Activated CD4-positive, alpha-beta T cell treated with anti-CD3 and anti-CD28 coated beads for 1 hour (primary cell): Measurements from ENCODE around the gene CARD11.

Experiments
- DNase-seq: peaks from one replicate; pipeline ENCODE4 v3.0.0-alpha.2; 2020

The CARD11 gene

DNA sequence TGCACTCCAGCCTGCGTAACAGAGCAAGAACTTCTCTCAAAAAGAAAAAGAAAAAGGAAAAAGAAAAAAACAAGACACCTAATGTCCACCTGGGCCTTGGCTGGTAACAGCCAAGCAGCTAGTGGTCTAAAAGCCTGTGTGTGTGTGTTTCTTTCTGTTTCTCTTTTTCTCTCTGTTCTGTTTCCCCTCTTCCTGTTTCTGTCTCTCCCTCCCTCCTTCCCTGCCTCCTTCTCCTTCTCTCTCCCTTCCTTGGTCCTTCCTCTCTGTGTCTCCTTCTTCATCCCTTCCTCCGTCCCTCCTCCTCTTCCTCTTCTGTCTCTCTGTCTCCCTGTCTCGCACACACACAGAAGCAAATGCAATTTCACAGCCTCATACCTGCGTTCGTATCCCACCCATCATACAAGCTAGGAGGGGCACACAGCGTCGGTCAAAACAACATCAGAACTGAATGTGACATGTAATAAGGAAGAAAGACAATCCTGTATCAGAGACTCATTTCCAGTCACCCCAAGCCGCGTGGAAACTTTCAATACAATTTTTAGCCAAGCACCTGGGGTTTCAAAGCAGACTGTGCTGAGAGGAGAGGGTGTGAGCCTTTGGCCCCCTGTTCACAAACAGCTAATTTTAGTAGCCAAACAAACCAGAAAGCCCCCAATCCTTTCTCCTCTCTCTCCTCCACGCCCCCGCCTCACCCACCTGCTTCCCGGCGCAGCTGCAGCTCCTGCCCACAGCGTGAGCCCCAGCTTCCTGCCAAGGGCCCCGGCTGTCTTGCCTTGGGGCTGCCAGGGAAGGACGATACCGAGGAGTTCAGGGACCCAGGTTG is 149.3 kb downstream of the CARD11 start:
- no peak for DNase-seq

DNA sequence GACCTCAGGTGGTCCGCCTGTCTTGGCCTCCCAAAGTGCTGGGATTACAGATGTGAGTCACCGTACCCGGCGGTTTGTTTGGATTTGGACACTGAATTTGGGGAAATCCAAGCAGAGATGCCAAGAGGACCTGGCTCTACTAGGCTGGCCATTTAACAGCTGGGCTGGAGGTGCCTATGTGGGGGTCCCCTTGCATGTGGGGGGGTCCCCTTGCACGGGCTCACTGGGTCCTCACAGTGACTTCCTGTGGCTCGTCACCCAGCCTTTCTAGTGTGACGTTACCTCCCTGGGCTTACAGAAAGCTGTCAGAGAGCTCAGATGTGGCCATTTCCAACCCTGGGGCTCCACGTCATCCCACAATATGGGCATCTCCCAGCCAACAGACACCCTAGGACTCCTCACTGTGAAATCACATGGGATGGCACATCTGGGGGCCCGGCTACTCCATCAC is 150.2 kb downstream of the CARD11 start:
- no peak for DNase-seq

DNA sequence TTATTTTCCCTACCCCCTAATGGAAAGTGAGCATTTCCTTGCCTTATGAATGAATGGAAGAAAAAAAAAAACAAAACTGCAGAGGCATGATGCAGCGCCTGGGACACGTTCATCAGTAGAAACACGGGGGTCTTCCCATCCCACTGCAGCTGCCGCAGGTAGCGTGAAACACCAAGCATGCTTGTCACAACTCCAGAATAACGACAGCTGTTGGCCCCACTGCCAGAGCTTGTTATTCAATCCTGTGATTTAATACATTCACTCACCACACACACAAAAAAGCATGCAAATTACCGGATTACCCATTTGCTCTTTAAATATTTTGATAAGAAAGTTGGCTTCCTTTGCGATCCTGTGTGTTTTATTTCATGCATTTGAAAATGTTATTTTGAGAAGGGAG is 151.1 kb downstream of the CARD11 start:
- no peak for DNase-seq

DNA sequence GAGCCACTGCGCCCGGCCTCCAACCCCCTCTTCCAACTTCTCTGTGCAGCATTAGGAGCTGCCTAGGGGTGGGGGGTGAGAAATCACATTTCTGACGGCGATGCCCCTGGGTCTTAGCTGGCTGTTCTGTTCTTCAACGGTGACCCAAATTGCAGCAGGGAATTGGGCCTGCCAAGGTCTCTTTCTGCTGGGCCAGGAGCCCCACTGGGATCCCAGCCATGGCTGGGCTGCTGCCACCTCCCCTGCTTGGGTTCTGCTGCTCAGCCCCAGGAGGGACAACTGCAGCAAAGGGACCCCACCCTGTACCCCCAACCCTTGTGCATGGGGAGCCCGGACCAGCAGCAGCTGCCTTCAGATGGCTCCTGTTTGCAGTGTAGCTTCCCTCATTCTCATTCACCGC is 155.9 kb downstream of the CARD11 start:
- DNase-seq = no peak

DNA sequence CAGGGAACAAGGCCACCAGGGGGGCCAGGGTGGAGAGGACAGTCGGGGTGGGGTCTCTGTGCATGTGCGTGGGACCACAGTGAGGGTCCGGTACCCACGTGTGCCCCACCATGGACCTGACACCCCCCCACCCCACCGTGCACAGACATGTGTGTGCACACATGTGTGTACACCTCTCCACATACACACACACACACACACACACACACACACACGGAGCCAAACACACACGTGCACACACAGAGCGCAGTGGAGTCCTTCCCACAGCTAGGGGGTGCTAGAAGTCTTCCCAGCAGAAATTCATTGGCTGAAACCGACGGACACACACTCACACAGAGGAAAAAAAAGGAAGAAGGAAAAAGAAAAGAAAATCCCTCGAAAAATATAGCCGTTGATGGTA is 156.8 kb downstream of the CARD11 start:
- DNase-seq = no peak

DNA sequence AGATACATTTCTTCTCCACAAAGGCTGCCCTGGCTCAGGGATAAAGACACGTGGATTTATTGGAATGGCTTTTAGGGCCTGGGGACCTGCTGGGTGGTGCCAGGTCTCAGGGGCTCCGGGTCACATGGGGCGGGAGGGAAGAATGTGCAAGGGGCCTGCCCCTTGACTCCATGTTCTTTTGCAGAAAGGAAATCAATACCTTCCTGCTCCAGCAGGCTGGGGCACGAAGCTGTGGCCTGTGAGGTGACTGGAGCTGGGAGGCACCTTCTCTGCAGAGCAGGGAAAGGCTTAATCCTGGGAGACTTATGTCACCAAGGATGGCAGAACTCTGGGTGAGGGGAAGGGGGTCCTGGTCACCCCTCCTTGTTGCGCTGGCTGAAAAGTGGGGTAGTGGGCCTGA is 157.3 kb downstream of the CARD11 start:
- DNase-seq = no peak

DNA sequence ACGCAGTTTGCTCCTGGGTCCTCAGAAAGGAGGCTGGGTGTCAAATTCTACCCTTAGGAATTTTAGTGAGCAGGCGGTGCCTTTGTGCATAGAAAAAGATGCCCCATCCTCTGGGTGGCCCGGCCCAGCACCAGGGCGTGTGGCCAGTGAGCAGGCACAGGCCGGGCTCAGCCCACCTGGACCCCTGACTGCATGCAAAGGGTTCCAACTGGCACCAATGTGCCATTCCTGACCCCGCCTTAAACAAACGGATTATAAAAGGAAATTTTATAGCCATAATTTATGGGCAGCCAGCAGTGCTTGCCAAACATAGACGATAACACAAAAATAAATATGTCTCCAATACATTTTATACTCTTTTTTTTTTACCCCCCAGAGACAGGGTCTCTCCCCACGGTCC is 159.5 kb downstream of the CARD11 start:
- no peak for DNase-seq

DNA sequence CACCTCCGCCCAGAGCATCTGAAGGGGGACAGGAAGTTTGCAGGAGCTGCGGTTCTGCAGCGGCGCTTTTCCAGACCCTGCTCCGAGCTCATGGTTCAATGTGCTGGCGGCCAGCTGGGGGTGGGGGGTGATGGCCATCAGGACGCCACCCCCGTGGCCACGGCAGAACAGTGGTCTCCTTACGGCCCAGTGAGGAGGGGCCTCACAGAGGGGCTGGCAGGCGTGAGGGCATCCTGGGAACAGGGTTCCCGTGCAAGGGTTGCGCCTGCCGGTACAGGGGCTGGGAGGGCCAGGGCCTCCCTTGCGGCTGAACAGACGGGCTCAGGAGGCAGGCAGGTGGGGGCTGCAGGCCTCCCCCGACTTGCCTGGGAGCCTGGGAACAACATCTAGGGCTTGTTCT is 160.6 kb downstream of the CARD11 start:
- no peak for DNase-seq

DNA sequence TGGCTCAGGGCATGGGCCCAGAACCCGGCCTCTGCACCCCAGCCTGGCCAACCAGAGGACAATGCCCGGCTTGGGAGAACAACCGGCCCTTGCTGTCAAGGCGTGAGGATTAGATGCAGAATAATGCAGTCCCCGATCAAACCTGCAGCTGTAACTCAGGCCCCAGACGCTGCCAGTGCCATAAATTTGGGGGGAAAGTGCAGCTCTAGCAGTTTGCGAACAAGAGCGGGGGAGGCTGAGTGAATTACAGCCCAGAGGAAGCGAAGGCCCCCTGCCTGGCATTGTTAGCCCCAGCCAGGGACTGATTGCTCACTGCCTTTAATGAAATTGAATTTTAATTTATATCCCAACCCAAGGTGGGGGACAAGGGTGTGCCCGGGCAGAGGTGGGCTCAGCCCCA is 161.6 kb downstream of the CARD11 start:
- no peak for DNase-seq

DNA sequence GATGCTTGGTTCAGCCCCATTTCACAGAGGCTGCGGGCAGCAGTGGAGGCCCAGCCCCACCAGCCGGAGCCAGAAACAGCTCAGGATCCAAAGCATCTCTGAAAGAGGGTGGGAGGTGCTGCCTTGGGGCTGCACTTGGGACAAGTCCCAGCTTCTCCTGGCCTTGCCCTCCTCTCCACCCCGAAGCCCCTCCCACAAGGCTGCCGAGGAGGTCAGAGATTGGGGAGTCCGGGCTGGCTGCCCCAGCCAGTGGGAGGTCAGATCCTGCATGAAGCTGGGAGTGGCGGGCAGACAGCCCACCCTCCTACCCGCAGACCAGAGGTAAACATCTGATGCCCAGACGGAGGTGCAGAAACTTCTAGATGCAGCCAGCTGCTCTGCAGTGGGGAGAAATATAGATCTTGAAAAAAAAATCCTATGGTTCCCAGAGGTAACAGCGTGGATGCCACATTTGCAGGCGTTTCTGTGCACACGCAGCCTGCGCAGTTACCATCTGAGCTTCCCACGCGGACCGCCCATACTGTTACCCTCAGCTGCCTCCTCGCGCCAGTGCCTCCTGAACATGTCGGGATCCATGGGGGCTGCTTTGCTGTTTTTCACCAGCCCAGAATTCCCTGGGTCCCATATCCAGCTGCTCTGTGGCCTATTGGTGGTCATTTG is 162.7 kb downstream of the CARD11 start:
- DNase-seq = no peak

DNA sequence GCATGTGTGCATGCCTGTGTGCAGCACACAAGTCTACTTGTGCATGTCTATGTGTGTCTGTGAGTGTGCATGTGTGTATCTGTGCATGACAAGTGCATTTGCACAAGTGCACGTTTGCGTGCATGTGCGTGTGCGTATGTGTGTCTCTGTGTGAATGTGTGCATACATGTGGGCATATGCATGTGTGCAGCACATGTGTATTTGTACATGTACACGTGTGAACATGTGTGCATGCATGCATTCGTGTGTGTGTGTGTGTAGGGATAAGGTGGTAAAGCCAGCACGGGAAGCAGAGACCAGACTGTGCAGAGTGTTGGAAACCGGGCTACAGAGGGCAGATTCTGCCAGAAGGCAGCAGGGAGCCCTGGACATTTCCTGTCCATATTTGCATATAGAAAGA is 163.6 kb downstream of the CARD11 start:
- DNase-seq = no peak

DNA sequence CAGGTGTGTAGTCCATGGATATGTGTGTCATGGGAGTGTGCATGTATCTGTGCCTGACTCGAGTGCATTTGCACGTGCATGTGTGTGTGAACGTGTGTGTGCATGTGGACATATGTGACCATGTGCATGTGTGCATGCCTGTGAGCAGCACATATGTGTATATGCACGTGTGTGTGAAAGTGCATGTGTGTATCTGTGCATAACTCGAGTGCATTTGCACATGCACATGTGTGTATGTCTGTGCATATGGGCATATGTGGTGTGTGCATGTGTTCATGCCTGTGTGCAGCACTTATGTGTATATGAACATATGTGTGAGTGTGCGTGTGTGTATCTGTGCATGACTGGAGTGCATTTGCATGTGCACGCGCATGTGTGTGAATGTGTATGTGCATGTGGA is 164.3 kb downstream of the CARD11 start:
- no peak for DNase-seq

DNA sequence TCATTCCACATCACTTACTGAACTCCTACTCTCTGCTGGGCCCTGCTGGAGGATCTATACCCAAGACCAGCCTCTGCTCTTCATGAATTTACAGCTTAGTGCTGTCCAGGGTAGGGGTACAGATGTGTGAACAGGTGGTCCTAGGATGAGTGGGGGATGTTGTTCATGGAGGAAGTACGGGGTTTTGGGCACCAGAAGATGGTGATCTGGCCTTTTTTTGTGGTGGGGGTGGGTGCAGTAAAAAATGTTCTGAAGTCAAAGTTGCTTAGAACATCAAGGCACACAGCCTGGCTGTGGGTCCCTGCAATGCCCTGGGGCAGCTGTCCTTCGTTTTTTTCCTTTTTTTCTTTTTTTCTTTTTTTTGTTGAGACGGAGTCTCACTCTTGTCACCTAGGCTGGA is 165.4 kb downstream of the CARD11 start:
- no peak for DNase-seq

DNA sequence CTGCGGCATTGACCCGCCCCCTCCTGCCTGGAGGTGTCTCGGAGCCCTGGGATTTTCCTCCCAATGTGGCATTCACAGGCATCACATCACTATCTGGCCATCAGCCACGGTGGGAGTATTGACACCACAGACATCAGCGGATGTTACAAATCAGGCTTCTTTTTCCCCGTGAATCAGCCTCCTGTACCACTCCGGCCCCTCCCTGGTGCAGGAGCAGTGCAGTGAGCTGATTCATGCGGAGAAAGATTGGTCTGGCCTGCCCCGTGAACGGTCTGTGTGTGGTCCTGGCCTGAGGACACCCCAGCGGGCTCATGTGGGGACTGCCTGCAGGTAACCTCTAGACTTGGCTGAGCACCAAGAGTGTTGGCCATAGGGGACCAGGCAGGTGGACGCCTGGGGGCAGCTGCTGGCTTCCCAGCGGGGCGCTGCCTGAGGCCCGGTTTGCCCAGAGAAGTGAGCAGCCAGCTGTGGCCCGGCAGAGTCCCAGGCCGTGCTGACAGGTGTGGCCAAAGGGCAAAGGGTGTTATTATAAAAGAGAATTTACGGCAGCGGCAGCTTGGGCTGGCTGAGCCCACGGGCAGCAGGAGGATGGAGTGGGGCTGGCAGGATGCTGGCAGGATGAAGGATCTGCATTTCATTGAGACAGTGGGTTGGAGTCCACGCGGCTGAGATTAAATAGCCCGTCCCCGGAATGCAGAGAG is 167.5 kb downstream of the CARD11 start:
- no peak for DNase-seq

DNA sequence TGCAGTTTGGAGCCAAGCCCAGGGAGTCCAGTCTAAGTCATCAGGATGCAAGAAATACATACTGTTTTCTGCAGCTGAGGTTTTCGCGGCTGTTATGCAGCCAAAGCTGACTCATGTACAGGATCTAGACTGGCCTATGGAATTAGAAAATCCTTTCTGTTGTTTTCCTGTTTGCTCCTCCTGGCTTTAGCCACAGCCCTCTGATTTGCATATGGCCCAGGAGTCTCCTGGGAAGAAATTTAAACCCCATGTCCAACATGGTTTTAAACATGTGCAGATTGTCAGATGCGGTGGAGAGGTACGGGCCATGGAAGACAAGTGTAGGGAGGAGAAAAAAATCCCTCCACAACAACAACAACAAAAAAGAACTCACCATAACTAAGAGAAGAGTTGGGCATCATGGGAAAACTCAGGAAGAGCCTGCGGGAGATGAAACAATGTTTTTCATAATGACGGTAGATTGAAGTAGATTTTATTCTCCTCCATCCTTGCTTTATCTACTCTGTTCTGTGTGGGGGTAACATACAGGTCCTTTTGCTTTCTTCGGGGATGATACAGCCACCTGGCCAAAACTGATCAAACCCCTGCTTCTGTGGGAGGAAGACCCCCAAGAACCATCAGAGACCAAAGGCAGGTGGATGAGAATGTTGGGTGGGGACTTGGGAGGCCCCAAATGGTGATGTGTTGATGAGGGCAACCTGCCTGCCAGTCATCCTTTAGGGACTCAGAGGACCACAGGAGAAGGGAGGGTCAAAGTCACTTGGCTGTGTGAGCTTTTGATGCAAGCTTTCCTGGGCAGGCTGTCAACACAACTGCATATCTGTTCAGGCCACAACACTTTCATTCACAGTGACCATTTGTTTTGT is 169.7 kb downstream of the CARD11 start:
- no peak for DNase-seq

DNA sequence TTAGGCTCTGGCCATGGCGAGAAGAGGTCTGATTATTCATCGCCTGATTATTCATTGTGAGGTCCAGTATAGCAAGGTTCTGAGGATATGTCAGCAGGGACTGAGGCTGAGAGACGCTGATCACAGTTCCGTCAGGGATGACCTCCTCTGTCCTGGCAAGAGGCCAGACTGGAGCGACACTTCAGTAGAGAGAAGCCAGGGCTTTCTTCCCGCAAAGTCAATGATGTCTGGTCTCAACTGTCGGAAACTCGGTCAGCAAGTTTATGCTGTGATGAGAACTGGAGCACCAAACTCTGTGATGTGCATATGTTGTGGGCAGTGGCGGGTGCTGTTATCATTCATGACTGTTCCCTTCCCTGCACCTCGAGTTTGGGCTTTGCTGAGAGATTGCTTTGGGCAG is 170.5 kb downstream of the CARD11 start:
- DNase-seq = no peak

DNA sequence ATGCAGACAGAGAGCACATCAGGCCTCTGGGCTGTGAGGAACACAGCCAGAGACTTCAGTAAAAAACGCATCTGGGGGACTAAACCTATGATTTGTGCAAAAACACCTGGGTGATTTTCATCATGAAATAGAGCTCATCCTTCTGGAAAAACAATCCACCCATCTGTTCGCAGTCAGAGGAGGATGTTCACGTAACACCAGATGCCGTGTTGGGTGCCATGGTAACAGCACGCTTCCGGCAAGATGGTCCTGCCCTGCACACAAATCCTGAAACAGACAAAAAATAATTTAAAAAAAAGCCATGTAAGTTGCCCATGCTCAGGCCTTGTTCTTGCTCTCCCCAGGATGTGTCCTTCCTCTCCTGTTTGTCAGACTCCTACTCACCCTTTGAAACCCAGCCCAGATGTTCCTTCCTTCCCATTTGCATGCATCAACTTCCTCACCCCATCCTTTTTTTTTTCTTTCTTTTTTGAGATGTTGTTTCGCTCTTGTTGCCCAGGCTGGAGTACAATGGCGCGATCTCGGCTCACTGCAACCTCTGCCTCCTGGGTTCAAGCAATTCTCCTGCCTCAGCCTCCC is 171.3 kb downstream of the CARD11 start:
- no peak for DNase-seq

DNA sequence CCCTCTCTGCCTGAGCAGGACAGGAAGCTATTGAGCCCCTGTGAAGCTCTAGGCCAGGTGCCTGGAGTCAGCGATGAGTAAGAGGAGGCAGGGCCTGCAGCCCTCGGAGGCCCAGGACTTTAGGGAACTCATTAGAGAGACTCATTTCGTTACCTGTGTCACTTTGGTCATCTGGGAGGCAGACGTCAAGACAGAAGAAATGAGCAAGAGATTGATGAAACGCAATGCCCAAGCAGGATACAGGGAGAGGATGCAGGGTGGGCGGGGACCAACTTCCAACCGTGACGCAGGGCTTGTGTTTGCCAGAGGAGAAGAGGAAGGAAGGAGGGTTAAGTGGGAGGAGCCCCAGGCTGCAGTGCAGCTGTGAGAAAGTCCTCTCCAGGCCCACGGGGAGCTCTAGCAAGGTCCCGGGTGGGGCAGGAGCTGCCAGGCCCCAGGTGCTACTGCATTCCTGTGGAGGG is 173.2 kb downstream of the CARD11 start:
- peak; percentile 23 for DNase-seq

DNA sequence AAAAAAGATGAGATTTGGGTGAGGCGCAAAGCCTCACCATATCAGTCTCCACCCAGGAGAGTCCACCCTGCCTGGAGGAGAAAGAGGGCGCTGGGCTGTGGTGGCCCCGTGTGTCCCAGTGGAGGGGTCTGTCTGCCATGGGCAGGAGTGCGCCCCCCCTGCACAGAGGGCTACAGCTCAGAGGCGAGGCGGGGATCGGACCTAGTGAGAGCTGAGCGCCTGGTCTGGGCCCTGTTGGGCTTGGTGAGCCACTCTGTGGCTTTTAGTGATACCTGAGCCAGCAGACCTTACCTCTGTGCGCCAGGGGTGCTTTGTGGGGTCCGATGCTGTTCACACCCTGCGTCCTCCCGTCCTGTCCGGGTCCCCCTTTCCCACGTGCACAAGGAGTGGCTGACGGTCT is 173.7 kb downstream of the CARD11 start:
- DNase-seq = no peak

DNA sequence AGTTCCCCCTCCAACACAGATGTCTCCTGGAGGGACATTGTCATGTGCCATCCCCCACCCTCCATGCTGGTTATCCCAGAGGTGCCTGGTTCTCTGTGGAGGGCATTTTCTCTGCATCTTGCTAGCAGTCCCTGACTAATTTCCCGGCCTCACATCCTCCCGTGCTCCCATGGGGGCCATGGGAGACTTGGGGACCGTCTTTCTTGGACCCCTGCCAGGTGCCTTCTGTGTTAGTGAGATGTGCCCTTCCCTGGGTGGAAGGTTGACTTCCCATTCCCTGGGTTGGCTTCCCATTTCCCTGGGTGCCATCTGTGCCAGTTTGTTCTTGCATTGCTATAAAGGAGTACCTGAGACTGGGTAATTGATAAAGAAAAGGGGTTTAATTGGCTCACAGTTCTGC is 177.1 kb downstream of the CARD11 start:
- DNase-seq = no peak

DNA sequence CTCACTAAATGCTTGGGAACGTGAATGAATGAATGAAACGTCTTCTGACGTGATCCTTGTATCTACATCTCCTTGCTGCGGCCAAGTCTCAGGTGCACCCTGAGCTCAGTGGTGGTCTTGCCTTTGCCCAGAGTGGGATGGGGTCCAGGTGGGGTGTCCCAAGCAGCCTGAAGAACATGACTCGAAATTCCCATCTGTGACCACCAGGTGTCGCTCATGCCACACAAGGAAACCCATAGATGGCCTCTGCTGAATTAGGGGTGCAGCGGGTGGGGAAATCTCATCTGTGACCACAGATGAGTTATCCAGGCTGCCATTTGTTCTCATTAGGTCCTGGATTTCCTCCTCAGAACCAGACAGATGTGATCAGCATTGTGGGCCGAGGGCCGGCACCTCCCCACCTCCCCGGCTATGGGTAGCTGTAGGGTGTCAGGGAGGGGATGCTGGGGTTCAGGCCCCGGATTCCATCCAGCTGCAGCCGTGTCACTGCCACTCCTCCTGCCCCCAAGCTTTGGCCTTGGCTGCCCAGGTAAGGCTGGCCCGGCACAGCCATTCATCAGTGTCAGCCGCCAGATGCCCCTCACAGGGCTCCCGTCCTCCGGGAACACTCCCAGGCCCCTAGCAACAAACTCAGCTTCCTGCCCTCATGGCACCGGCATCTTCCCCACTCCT is 178.5 kb downstream of the CARD11 start:
- DNase-seq = peak; percentile 63
